Activated naive CD4-positive, alpha-beta T cell treated with anti-CD3 and anti-CD28 coated beads, Interleukin-2, amount 50 U/mL, for 72 hours (primary cell): ENCODE results near the gene G3BP1. TPM values are rescaled to one million over a fixed set of nuclear protein-coding genes. Genes with fewer than 3 reads are reported as not detected.
"Not testable (repeated sequence)": the region's sequence is repeated elsewhere in the genome, so short reads cannot be mapped to it uniquely, and the experiment has no call there.

ENCODE experiments used
- ATAC-seq, 2 donors: fragments of 150-1000 bp; cut with Tn5 transposase; 2 replicates each; pipeline ENCODE4 v1.10.0; 2021; ENCODE audit warnings: mild to moderate bottlenecking in 2 of 2, moderate library complexity in 2 of 2
- DNase-seq, 2 donors: peaks; one replicate each; pipeline ENCODE4 v3.0.0; 2021 to 2022; ENCODE audit warnings: low spot score in 2 of 2
- H3K27ac Mint-ChIP-seq, 2 donors: one replicate each; pipeline ENCODE4 v1.8.0; 2022; ENCODE audit warnings: mild to moderate bottlenecking in 2 of 2, mixed read lengths in 2 of 2
- H3K36me3 Mint-ChIP-seq, 2 donors: one replicate each; pipeline ENCODE4 v1.8.0; 2022; ENCODE audit warnings: mixed read lengths in 2 of 2
- H3K9me3 Mint-ChIP-seq, 2 donors: one replicate each; pipeline ENCODE4 v1.8.0; 2022; ENCODE audit warnings: mixed read lengths in 2 of 2
- total RNA-seq, 2 donors: library from RNA; stranded (reverse); gene quantifications; one replicate each; pipeline ENCODE4 v1.2.3, GENCODE V29; 2022

The G3BP1 gene
- total RNA-seq, 2 donors from 2014 or later: 185 to 250 TPM

DNA sequence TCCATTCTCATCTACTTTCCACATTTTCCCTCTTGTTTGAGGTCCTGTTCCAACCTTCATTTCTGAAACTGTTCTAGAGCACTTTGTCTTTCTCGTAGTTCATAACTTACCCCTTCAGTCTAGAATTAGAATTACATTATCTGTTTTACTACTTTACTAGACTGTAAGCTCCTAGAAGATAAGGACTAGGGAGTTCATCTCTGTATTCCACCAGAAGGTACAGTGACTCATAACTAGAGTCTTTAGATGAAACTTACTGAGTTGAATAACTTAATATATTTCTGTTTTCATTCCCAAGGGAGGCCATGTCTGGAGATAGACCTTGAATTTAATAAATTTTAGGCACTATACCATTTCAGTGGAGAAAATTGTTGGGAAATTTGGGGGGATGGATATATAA, 38.7 kb downstream of the G3BP1 start:
- Mint-ChIP-seq H3K9me3 (peaks cover 0 to 4% of the 10 kb centered on the region in 2 donors), H3K36me3 (peaks cover 6 to 80% of the 10 kb centered on the region in 2 donors), H3K27ac (peak overlapping the region; percentile 2 to 66)
- ATAC-seq: peak; percentile 41 to 56
- no peak for DNase-seq

DNA sequence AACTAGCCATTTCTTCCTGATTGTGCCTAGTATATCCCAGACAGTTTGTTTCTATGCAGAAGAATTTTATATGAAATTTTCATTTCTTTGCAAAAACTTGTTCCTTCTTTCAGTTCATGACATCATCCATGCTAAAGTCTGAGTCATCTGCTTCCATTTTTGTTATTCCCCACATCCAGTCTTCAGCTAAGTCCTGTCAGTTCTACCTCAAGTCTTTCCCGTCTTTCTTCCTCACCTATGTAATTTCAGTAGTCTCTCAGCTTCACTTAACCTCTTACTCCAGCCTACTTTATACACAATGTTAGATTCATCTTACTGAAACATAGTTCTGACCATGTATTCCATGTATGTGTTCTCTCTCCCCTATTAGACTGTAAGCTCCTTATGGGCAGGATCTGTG, 39.1 kb downstream of the G3BP1 start:
- H3K9me3 Mint-ChIP-seq: peaks cover 0 to 4% of the 10 kb centered on the region in 2 donors
- DNase-seq (no peak), ATAC-seq (peak in 1 of 2 donors; percentile 29)
- H3K36me3 Mint-ChIP-seq: peaks cover 6 to 78% of the 10 kb centered on the region in 2 donors
- peak overlapping the region in 1 of 2 donors; percentile 2 for H3K27ac Mint-ChIP-seq

- Mint-ChIP-seq H3K27ac (no peak overlapping the region), H3K9me3 (peaks cover 0 to 4% of the 10 kb centered on the region in 2 donors), H3K36me3 (peaks cover 6 to 69% of the 10 kb centered on the region in 2 donors)
- DNase-seq (no peak), ATAC-seq (no peak)
Observed at GRCh38 chr5:151811593-151812321, 40.0 kb downstream of the G3BP1 start.

DNA sequence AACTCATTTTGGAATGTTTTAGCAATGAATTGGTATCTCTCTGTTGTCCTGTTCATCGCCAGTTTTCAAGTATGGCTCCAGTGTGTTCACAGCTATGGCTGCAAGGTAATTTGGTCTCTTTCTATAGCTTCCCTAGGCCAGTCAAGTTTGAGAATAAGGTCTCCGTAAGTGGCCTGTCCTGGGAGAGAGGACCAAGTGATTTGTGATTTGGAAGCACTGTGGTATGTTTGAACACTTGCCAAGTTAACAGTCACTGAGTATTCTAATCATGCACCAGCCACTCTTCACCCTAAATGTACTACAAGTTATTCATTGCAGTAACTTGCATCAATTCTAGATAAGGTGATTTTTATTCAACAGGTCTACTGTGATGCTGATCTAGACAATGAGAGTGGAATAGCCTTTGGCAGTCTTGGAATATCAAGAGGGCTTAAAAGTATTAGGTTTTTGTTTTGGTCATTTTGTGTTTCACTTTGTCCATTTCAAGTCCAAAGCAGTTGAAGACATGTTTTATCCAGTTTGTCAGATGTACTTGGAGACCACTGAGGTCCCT, 41.1 kb downstream of the G3BP1 start:
- Mint-ChIP-seq H3K36me3 (peaks cover 6 to 65% of the 10 kb centered on the region in 2 donors), H3K9me3 (peaks cover 0 to 4% of the 10 kb centered on the region in 2 donors), H3K27ac (no peak overlapping the region)
- ATAC-seq (no peak), DNase-seq (no peak)

GRCh38 chr5:151815051-151815450, 43.3 kb downstream of the G3BP1 start:
- no peak for DNase-seq
- Mint-ChIP-seq H3K9me3 (peaks cover 0 to 4% of the 10 kb centered on the region in 2 donors), H3K36me3 (peaks cover 6 to 48% of the 10 kb centered on the region in 2 donors), H3K27ac (no peak overlapping the region)
- ATAC-seq: no peak

DNA sequence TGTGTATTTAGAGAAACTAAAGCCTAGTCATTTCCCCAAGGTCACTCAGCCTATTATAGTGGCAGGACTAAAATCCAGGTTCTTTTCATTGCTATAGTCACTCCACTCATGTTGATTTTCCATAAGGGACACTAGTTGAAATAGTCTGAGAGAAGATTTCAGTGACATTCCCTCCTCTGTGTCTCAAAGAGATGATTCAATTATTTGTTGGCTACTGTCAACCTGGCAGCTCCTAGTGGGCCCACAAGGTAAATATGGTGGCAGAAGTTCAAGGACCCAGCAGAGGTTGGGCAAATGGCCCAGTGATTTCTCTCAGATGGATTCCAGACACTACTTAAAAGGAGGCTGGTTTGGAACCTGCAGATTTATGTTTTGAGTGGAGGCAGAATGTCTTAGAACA, 48.1 kb downstream of the G3BP1 start:
- H3K9me3 Mint-ChIP-seq: no peaks in the 10 kb centered on the region
- ATAC-seq (no peak), DNase-seq (no peak)
- H3K36me3 Mint-ChIP-seq: peaks cover 0 to 8% of the 10 kb centered on the region in 2 donors
- no peak overlapping the region for H3K27ac Mint-ChIP-seq

DNA sequence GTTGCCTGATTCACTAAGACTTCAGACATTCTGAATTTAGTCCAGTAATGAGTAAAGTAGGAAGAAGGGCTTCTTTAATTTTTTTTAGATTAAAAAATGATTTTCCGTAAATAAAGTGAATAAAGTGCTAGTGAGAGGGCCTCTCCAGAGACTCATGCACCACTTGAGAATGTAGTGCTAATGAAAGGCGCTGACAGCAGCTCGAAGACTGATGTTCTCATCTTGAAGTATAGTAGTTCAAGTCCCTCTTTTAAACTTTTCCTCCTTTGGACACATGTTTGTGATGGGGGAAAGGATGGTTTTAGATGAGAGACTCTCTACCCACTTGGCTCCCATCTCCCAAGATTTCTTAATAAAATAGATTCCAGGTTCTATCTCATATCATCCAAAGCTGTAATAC, 48.5 kb downstream of the G3BP1 start:
- Mint-ChIP-seq H3K27ac (no peak overlapping the region), H3K9me3 (no peaks in the 10 kb centered on the region), H3K36me3 (peaks cover 0 to 4% of the 10 kb centered on the region in 2 donors)
- ATAC-seq: no peak
- no peak for DNase-seq

DNA sequence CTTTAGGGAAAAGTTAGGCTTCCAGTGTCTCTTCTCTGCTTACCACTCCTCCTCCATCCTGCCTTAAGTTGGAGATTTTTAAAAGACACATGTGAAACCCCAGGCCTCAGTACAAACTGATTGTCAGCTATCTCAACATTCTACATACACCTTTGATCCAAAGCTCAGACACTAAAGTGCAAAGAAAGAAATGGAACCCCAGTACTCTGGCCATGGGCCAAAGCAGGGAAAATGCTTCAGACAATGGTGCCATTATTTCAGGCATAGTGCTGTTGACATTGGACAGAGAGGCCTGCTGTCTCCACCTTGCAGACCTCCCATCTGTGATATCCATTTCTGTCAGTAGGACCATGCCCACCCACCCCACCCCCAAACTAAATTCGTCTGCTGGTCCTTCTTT, 49.1 kb downstream of the G3BP1 start:
- no peaks in the 10 kb centered on the region for H3K36me3 Mint-ChIP-seq
- ATAC-seq: no peak
- no peak for DNase-seq
- no peak overlapping the region for H3K27ac Mint-ChIP-seq
- H3K9me3 Mint-ChIP-seq: no peaks in the 10 kb centered on the region

DNA sequence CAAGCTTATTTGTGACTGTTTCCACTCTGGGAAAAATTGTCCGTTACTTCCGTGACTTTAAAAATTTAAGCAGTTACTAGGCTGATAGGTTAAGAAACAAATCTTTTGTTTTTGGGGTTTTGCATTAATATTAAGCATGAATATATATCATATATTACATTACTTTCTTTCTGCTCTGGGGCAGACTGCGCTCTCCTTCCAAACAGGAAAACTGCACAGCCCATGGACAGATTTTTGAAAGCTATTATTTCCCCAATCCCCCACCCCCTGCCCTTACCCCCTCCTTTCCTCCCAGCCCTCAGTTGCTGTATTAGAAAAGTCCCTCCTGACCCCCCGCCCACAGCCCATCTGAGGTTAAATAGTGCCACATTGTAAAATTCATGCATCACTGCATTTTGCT, 50.4 kb downstream of the G3BP1 start:
- Mint-ChIP-seq H3K36me3 (peaks cover 0 to 6% of the 10 kb centered on the region in 2 donors), H3K27ac (no peak overlapping the region), H3K9me3 (no peaks in the 10 kb centered on the region)
- ATAC-seq (no peak), DNase-seq (no peak)

DNA sequence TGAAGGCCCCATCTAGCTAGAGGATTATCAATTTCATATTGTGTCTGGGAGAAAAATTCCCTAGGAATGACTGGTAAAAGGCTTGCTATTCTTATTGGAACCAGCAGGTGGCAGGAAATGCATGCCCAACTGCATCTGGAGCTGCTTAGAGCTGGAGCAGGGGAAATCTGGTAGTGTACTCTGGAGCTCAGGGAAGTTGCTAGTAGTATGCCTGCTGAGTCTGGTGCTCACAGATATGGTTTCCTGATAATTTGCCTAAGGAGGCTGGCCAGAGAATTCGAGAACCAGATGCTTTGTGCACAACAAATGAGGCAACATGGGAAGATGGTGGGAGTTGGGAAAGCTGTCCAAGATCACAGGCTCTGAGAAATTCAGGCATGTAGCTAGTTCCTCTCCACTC, 53.7 kb downstream of the G3BP1 start:
- Mint-ChIP-seq H3K36me3 (peaks cover 13 to 14% of the 10 kb centered on the region in 2 donors), H3K27ac (no peak overlapping the region), H3K9me3 (no peaks in the 10 kb centered on the region)
- DNase-seq (peak in 1 of 2 donors; percentile 12), ATAC-seq (peak; percentile 37 to 54)

DNA sequence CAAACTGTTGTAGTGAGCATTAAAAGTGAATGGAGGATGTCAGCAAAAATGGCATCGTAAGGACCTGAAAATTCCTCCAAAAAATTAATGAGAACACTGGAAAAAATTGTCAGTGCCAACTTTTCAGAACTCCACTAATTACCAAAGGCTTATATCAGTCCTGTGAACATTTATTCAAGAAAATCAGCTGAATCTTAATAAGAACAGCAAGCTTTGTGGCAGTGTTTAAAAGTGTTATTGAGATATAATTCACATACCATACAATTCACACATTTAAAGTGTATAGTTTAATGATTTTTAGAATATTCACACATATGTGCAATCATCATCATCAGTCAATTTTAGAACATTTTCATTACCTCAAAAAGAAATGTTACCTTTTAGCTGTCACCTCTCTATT, 57.6 kb downstream of the G3BP1 start:
- ATAC-seq (no peak), DNase-seq (no peak)
- H3K9me3 Mint-ChIP-seq: peaks cover 22 to 23% of the 10 kb centered on the region in 2 donors
- peaks cover 40 to 43% of the 10 kb centered on the region in 2 donors for H3K36me3 Mint-ChIP-seq
- no peak overlapping the region for H3K27ac Mint-ChIP-seq

- peaks cover 36 to 68% of the 10 kb centered on the region in 2 donors for H3K36me3 Mint-ChIP-seq
- ATAC-seq, H3K27ac Mint-ChIP-seq, DNase-seq: not testable (repeated sequence)
- H3K9me3 Mint-ChIP-seq: peaks cover 26 to 42% of the 10 kb centered on the region in 2 donors
Observed at GRCh38 chr5:151832843-151833242, 61.1 kb downstream of the G3BP1 start.

- DNase-seq: no peak
- H3K36me3 Mint-ChIP-seq: no peaks in the 10 kb centered on the region
- H3K27ac Mint-ChIP-seq: no peak overlapping the region
- ATAC-seq: no peak
- no peaks in the 10 kb centered on the region for H3K9me3 Mint-ChIP-seq
Observed at GRCh38 chr5:151846765-151847164, 75.0 kb downstream of the G3BP1 start.

DNA sequence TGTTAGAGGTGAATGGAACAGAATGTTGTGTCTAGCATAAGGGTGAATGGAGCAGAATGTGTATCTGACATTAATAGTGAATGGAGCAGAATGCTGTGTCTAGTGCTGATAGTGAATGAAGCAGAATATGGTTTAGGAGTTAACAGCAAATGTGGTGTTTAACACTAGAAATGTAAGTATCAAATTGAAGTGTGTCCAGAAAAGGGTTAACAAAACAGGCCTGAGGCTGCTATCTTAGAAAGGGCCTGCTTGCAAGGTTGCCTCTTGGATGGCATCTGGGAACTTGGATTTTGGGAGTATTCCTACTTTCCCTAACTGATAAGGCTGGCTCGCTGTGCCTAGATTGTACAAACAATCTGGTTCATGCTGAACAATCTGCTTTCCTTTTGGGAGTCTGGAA, 76.1 kb downstream of the G3BP1 start:
- no peak for DNase-seq
- Mint-ChIP-seq H3K9me3 (no peaks in the 10 kb centered on the region), H3K27ac (no peak overlapping the region), H3K36me3 (no peaks in the 10 kb centered on the region)
- ATAC-seq: no peak

- no peak overlapping the region for H3K27ac Mint-ChIP-seq
- H3K36me3 Mint-ChIP-seq: no peaks in the 10 kb centered on the region
- ATAC-seq (no peak), DNase-seq (no peak)
- no peaks in the 10 kb centered on the region for H3K9me3 Mint-ChIP-seq
Observed at GRCh38 chr5:151855701-151856100, 83.9 kb downstream of the G3BP1 start.

DNA sequence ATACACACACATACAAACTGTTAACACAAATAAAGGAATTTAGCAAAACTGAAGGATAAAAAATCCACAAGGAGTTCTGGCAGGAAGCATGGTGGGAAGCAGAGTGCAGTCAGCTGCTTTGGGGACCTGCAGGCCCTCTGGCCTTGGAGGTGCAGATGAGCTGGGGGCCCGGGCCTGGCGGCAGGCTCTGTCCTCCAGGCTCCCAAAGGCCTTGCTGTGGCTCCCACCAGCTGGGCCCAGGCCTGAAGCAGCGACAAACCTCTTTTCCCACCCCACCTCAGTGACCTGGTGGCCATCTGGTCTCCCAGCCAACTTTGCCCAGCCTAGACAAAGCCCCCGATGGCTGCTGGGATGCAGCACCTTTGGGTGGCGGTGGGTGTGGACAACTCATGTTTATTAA, 85.1 kb downstream of the G3BP1 start:
- no peak for DNase-seq
- H3K9me3 Mint-ChIP-seq: no peaks in the 10 kb centered on the region
- H3K27ac Mint-ChIP-seq: no peak overlapping the region
- H3K36me3 Mint-ChIP-seq: no peaks in the 10 kb centered on the region
- ATAC-seq: no peak

DNA sequence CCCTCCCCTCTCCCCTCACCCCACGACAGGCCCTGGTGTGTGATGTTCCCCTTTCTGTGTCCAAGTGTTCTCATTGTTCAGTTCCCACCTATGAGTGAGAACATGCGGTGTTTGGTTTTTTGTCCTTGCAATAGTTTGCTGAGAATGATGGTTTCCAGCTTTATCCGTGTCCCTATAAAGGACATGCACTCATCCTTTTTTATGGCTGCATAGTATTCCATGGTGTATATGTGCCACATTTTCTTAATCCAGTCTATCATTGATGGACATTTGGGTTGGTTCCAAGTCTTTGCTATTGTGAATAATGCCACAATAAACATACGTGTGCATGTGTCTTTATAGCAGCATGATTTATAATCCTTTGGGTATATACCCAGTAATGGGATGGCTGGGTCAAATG, 89.1 kb downstream of the G3BP1 start:
- DNase-seq, H3K27ac Mint-ChIP-seq, ATAC-seq, H3K9me3 Mint-ChIP-seq, H3K36me3 Mint-ChIP-seq: not testable (repeated sequence)
